SK-N-SH (cell line): ENCODE data around the gene SLC2A13.

Experiments used
- CTCF ChIP-seq: fragments of 200-600 bp; sonication (generic); IDR thresholded peaks from 2 replicates; pipeline ENCODE4 v1.6.1; 2017; ENCODE audit warnings: antibody characterized with exemption, mild to moderate bottlenecking, moderate library complexity
- GATA2 ChIP-seq: sonication (generic); formaldehyde crosslinking; IDR thresholded peaks from 2 replicates; pipeline ENCODE4 v1.5.0; 2020; ENCODE audit warnings: mild to moderate bottlenecking, missing genetic modification reagents
- RAD21 ChIP-seq: IDR thresholded peaks from 2 replicates; pipeline ENCODE4 v1.6.1; 2012; ENCODE audit warnings: mild to moderate bottlenecking, low read length

- TF ChIP-seq RAD21: no peak
- no peak for TF ChIP-seq GATA2 (CRISPR knock-in tag)
- TF ChIP-seq CTCF: no peak
These were observed 73.2 kb downstream of the SLC2A13 start for GRCh38 chr12:40032433-40033241.
